H1 (cell line): ENCODE measurements around the gene NEDD4L.

Experiments used
- CREB1 ChIP-seq: IDR thresholded peaks from 2 replicates; pipeline ENCODE4 v1.6.1; 2012; ENCODE audit warnings: inconsistent platforms
- EZH2 ChIP-seq: fragments of 200-600 bp; sonication (generic); IDR thresholded peaks from 2 replicates; pipeline ENCODE4 v1.7.1; 2012; ENCODE audit warnings: low read depth, mild to moderate bottlenecking, moderate library complexity, low read length, inconsistent platforms; ENCODE audit not compliant: severe bottlenecking
- PHF8 ChIP-seq: fragments of 200-600 bp; sonication (generic); conservative IDR thresholded peaks from 2 replicates; pipeline ENCODE4 v1.7.1; 2012; ENCODE audit warnings: low read depth, mild to moderate bottlenecking, inconsistent platforms, low read length, moderate library complexity
- POLR2A ChIP-seq, 2 experiments: IDR thresholded peaks; 1 replicate in 1 of 2; 2 replicates in 1 of 2; pipeline ENCODE4 v1.6.1; 2011; ENCODE audit warnings: low read depth in 2 of 2, low read length in 2 of 2, mild to moderate bottlenecking in 2 of 2; ENCODE audit errors: control extremely low read depth in 1 of 2
- POLR2AphosphoS5 ChIP-seq: IDR thresholded peaks from 2 replicates; pipeline ENCODE4 v1.6.1; 2011; ENCODE audit warnings: low read depth, low read length
- SIRT6 ChIP-seq: IDR thresholded peaks from one replicate; pipeline ENCODE4 v1.7.1; 2012; ENCODE audit warnings: low read length, inconsistent platforms
- TF ChIP-seq, protein P1 (sequence below), 3 experiments: IDR thresholded peaks; 1 replicate in 2 of 3; 2 replicates in 1 of 3; pipeline versions ENCODE4 v1.5.1 to v1.6.1; 2011; ENCODE audit warnings: low read length in 3 of 3, mild to moderate bottlenecking in 3 of 3, inconsistent platforms in 2 of 3, low read depth in 1 of 3, moderate library complexity in 1 of 3; ENCODE audit not compliant: insufficient read depth in 1 of 3; ENCODE audit errors: control extremely low read depth in 1 of 3

DNA sequence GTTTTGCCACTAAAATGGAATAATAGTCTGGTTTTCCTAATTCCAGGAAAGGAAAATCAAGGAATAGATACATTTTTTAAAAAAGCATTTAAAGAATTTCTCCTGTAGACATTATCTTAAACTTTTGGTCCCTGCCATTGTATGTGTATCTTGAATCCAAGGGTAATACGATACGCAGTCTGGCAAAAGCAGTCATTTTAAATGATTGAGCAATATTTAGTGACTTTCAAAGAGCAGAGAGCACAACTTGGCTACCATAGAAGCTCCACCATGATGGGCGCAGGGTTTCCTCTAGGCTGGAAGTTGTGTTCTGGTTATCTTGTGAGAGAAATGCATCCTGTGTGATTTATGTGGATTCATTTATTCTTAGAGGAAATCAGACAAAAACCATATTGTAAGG is 92.9 kb downstream of the NEDD4L start:
- no peak for TF ChIP-seq POLR2A (IDR thresholded peaks at IDR 0.05; ENCODE audit: control extremely low read depth in 1 of 2, low read depth in 2 of 2, low read length in 2 of 2)
- TF ChIP-seq POLR2AphosphoS5: no peak
- TF ChIP-seq, protein P1, sequence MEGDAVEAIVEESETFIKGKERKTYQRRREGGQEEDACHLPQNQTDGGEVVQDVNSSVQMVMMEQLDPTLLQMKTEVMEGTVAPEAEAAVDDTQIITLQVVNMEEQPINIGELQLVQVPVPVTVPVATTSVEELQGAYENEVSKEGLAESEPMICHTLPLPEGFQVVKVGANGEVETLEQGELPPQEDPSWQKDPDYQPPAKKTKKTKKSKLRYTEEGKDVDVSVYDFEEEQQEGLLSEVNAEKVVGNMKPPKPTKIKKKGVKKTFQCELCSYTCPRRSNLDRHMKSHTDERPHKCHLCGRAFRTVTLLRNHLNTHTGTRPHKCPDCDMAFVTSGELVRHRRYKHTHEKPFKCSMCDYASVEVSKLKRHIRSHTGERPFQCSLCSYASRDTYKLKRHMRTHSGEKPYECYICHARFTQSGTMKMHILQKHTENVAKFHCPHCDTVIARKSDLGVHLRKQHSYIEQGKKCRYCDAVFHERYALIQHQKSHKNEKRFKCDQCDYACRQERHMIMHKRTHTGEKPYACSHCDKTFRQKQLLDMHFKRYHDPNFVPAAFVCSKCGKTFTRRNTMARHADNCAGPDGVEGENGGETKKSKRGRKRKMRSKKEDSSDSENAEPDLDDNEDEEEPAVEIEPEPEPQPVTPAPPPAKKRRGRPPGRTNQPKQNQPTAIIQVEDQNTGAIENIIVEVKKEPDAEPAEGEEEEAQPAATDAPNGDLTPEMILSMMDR (IDR thresholded peaks at IDR 0.05; ENCODE audit: control extremely low read depth in 1 of 3, insufficient read depth in 1 of 3, low read depth in 1 of 3, low read length in 3 of 3): no peak
- TF ChIP-seq PHF8: no peak
- no peak for TF ChIP-seq CREB1
- TF ChIP-seq EZH2: no peak
- TF ChIP-seq SIRT6: no peak
